Endodermal cell (in vitro differentiated cells): Measurements from ENCODE around the gene CALML4. TPM values are rescaled to one million over a fixed set of nuclear protein-coding genes. Genes with fewer than 3 reads are reported as not detected.

Experiments used
- DNase-seq: peaks from one replicate; pipeline ENCODE4 v3.0.0-alpha.2; 2017
- H3K27ac ChIP-seq: 2 replicates; pipeline ENCODE4 v1.5.1; 2013; ENCODE audit warnings: mild to moderate bottlenecking, low read depth, low read length, moderate library complexity
- H3K27me3 ChIP-seq: 2 replicates; pipeline ENCODE4 v1.6.1; 2013; ENCODE audit warnings: mild to moderate bottlenecking, low read length, moderate library complexity; ENCODE audit not compliant: insufficient read depth, control insufficient read depth, poor library complexity, severe bottlenecking
- H3K36me3 ChIP-seq: 2 replicates; pipeline ENCODE4 v1.7.0; 2013; ENCODE audit warnings: mild to moderate bottlenecking, low read length, moderate library complexity; ENCODE audit not compliant: control insufficient read depth, insufficient read depth
- H3K4me1 ChIP-seq: one replicate; pipeline ENCODE4 v1.7.0; 2013; ENCODE audit warnings: low read length; ENCODE audit not compliant: control insufficient read depth, insufficient read depth
- H3K4me3 ChIP-seq: 2 replicates; pipeline ENCODE4 v1.5.1; 2013; ENCODE audit warnings: mild to moderate bottlenecking, low read length, moderate library complexity
- H3K9ac ChIP-seq: 2 replicates; pipeline ENCODE4 v1.6.1; 2013; ENCODE audit warnings: mild to moderate bottlenecking, low read length, moderate library complexity; ENCODE audit not compliant: poor library complexity, severe bottlenecking; ENCODE audit errors: extremely low read depth
- H3K9me3 ChIP-seq: 2 replicates; pipeline ENCODE4 v1.6.1; 2013; ENCODE audit warnings: mild to moderate bottlenecking, low read length, moderate library complexity; ENCODE audit not compliant: control insufficient read depth
- H3K27ac Mint-ChIP-seq: 2 replicates; pipeline ENCODE4 v1.8.0; 2020; ENCODE audit warnings: mixed read lengths
- H3K27me3 Mint-ChIP-seq: 2 replicates; pipeline ENCODE4 v1.8.0; 2021; ENCODE audit warnings: mild to moderate bottlenecking, mixed read lengths; ENCODE audit not compliant: insufficient read depth
- H3K36me3 Mint-ChIP-seq: 2 replicates; pipeline ENCODE4 v1.8.0; 2020; ENCODE audit warnings: low read depth, mixed read lengths
- H3K4me1 Mint-ChIP-seq: 2 replicates; pipeline ENCODE4 v1.8.0; 2020; ENCODE audit warnings: mixed read lengths
- H3K4me3 Mint-ChIP-seq: 2 replicates; pipeline ENCODE4 v1.8.0; 2020; ENCODE audit warnings: mild to moderate bottlenecking, moderate library complexity, mixed read lengths
- H3K9me3 Mint-ChIP-seq: 2 replicates; pipeline ENCODE4 v1.8.0; 2020; ENCODE audit warnings: mild to moderate bottlenecking, mixed read lengths
- CTCF ChIP-seq: fragments of 200-600 bp; sonication (generic); conservative IDR thresholded peaks from 2 replicates; pipeline ENCODE4 v1.5.0; 2021; ENCODE audit warnings: antibody characterized with exemption, mild to moderate bottlenecking
- WGBS, 2 experiments: methylation state at CpG; one replicate each; pipeline versions ENCODE4 v1.1.5 to v1.1.7; 2013; ENCODE audit warnings: missing lambda C conversion rate in 2 of 2, mixed read lengths in 1 of 2; ENCODE audit not compliant: insufficient coverage in 1 of 2, insufficient read length in 1 of 2; 5-methylcytosine and 5-hydroxymethylcytosine counted together
- total RNA-seq, 2 donors: library from RNA; stranded (reverse); fragmentation: NEBNext Ultra II Directional in 1 of 2; extraction: Animal tissue kit (Norgen Biotek cat#: 25700) in 1 of 2; gene quantifications; 2 replicates in 1 of 2; 3 replicates in 1 of 2; pipeline ENCODE4 v1.2.1, GENCODE V29; 2021

CALML4 gene
- total RNA-seq, 2 donors from 2014 or later, result 9.7 to 17.4 TPM

- Mint-ChIP-seq H3K4me3 (no peak overlapping the region), H3K27ac (no peak overlapping the region), H3K9me3 (peaks cover 18% of the 10 kb centered on the region), H3K36me3 (peaks cover 40% of the 10 kb centered on the region), H3K4me1 (no peaks in the 10 kb centered on the region), H3K27me3 (no peaks in the 10 kb centered on the region)
- Histone ChIP-seq H3K27ac (no peak overlapping the region), H3K36me3 (peaks cover 38% of the 10 kb centered on the region), H3K9me3 (peaks cover 13% of the 10 kb centered on the region), H3K27me3 (no peaks in the 10 kb centered on the region), H3K4me3 (no peak overlapping the region), H3K4me1 (no peaks in the 10 kb centered on the region), H3K9ac (no peak overlapping the region)
- no peak for TF ChIP-seq CTCF
- DNase-seq, result no peak
Observed at GRCh38 chr15:68163191-68163590, 41.9 kb downstream of the CALML4 start.

GRCh38 chr15:68158046-68158628, 47.0 kb downstream of the CALML4 start:
- Histone ChIP-seq H3K4me3 (no peak overlapping the region), H3K36me3 (peaks cover 41% of the 10 kb centered on the region), H3K9ac (no peak overlapping the region), H3K27me3 (no peaks in the 10 kb centered on the region), H3K4me1 (no peaks in the 10 kb centered on the region), H3K27ac (no peak overlapping the region), H3K9me3 (peaks cover 13% of the 10 kb centered on the region)
- Mint-ChIP-seq H3K9me3 (peaks cover 18% of the 10 kb centered on the region), H3K4me3 (no peak overlapping the region), H3K36me3 (peaks cover 33% of the 10 kb centered on the region), H3K27ac (no peak overlapping the region), H3K4me1 (no peaks in the 10 kb centered on the region), H3K27me3 (no peaks in the 10 kb centered on the region)
- WGBS, 2 experiments, result 87 to 90% methylated on average over 3 of the region's 3 CpGs
- TF ChIP-seq CTCF, result no peak
- DNase-seq, result no peak

GRCh38 chr15:68157074-68157473, 48.1 kb downstream of the CALML4 start:
- Mint-ChIP-seq H3K9me3 (peaks cover 15% of the 10 kb centered on the region), H3K4me1 (no peaks in the 10 kb centered on the region), H3K27ac (no peak overlapping the region), H3K4me3 (no peak overlapping the region), H3K36me3 (peaks cover 29% of the 10 kb centered on the region), H3K27me3 (no peaks in the 10 kb centered on the region)
- no peaks in the 10 kb centered on the region for H3K4me1 ChIP-seq
- H3K9me3 ChIP-seq, result peaks cover 13% of the 10 kb centered on the region
- no peak overlapping the region for H3K4me3 ChIP-seq
- no peaks in the 10 kb centered on the region for H3K27me3 ChIP-seq
- H3K9ac ChIP-seq, result no peak overlapping the region
- no peak for TF ChIP-seq CTCF
- WGBS, 2 experiments, result 43 to 89% methylated on average over 1 of the region's 1 CpG
- H3K36me3 ChIP-seq, result peaks cover 41% of the 10 kb centered on the region
- no peak overlapping the region for H3K27ac ChIP-seq
- DNase-seq, result no peak
